Stimulated activated CD4-positive, alpha-beta T cell treated with anti-CD3 and anti-CD28 coated beads, Interleukin-4, amount 100 ng/mL, for 24 hours (primary cell): Measurements from ENCODE around the gene LRRC45.

Experiments
- DNase-seq: peaks from one replicate; pipeline ENCODE4 v3.0.0-alpha.2; 2020

Gene LRRC45

GRCh38 chr17:81994593-81995462 lies 28.3 kb upstream of the LRRC45 start:
- no peak for DNase-seq

GRCh38 chr17:81995463-81996231 lies 27.5 kb upstream of the LRRC45 start:
- no peak for DNase-seq

DNA sequence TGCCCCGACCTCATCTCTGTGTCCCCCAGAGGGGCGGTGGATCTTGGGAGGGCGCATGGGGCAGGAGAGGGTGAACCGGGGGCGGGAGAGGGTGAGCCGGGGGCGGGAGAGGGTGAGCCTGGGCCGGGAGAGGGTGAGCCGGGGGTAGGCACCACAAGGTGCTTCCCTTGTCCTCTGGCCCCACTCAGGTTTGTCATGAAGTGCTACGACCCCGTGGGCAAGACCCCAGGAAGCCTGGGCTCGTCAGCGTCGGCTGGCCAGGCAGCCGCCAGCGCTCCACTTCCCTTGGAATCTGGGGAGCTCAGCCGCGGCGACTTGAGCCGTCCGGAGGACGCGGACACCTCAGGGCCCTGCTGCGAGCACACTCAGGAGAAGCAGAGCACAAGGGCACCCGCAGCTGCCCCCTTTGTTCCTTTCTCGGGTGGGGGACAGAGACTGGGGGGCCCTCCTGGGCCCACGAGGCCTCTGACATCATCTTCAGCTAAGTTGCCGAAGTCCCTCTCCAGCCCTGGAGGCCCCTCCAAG lies 26.8 kb upstream of the LRRC45 start:
- no peak for DNase-seq

DNA sequence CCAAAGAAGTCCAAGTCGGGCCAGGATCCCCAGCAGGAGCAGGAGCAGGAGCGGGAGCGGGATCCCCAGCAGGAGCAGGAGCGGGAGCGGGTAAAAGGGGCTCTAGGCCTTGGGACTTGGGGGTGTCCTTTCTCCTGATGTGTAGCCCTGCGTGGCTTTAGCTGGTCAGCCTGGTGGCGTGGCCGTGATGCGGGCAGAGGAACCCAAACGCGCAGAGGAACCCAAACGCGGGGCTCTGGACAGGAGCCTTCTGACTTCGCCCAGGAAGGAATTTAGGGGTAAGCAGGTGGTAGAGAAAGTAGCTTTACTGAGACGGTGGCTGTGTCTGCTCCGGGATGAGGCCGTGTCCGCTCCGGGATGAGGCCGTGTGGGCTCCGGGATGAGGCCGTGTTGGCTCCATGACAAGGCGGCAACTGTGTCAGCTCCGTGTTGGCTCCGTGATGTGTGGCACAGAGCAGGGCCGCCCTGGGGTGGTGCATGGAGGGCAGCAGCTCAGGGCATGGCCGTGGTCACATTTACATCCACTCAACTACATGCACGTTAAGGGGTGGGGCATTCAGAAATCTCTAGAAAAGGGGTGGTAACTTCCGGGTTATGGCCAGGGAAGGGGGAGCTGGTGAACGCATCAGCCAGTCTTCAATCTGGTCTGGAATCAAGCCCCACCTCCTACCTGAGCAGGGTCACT lies 26.2 kb upstream of the LRRC45 start:
- no peak for DNase-seq

GRCh38 chr17:81998212-81998611 lies 24.9 kb upstream of the LRRC45 start:
- no peak for DNase-seq

- no peak for DNase-seq
These were observed 24.2 kb upstream of the LRRC45 start for GRCh38 chr17:81998691-81999438.

DNA sequence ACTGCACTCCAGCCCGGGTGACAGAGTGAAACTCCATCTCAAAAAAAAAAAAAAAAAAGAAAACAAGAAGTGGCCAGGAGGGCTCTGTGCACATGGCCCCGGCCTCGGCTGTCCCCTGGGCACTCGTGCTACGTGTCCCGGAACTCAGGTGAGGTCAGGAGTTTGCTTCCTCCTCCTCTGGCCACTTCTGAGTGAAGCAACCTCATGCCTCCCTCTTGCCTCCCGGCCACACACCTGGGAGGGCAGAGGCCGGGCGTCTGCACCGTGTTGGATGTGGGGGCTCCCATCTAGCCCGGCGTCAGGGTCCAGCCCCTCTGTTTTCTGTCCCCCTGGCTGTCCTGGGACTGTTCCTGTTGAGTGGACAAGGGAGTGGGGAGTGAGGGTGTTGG lies 23.5 kb upstream of the LRRC45 start:
- DNase-seq: no peak

- DNase-seq: no peak
These were observed 22.9 kb upstream of the LRRC45 start for GRCh38 chr17:81999976-82000802.

DNA sequence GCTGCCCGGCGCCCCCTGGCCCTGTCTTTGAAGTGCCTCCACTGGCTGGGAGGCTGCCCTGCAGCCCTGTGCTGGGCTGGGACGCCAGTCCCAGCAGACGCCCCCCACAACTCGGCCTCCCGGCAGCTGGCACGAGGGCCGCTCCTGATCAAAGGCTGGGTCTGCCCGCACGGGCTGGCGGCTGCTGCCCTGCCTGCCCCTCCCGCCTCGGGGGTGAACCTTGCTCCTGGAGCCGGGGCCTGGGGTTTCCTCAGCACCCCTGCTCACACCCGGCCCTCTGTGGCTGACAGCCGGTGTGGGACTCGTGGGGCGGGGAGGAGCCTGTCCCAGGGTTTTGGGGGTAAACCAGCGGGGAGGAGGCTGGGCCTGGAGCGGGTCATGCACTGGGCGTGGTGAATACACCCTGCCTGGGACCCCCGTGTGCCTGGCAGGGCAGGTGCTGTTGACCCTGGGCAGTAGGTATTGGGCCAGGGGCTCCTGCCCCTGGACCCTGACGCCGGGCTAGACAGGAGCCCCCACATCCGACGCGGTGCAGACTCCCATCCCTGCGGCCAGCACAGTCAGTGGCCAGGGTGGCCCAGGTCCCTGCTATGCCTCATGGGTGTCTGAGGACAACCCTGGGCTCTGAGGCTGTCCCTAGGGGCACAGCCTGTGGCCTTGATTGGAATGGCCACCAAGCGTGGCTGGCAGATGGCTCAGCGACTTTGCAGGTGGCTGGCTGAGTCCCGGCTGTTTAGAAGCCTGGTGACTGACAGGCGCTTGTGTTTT lies 22.1 kb upstream of the LRRC45 start:
- DNase-seq: no peak

GRCh38 chr17:82001571-82002056 lies 21.5 kb upstream of the LRRC45 start:
- no peak for DNase-seq

DNA sequence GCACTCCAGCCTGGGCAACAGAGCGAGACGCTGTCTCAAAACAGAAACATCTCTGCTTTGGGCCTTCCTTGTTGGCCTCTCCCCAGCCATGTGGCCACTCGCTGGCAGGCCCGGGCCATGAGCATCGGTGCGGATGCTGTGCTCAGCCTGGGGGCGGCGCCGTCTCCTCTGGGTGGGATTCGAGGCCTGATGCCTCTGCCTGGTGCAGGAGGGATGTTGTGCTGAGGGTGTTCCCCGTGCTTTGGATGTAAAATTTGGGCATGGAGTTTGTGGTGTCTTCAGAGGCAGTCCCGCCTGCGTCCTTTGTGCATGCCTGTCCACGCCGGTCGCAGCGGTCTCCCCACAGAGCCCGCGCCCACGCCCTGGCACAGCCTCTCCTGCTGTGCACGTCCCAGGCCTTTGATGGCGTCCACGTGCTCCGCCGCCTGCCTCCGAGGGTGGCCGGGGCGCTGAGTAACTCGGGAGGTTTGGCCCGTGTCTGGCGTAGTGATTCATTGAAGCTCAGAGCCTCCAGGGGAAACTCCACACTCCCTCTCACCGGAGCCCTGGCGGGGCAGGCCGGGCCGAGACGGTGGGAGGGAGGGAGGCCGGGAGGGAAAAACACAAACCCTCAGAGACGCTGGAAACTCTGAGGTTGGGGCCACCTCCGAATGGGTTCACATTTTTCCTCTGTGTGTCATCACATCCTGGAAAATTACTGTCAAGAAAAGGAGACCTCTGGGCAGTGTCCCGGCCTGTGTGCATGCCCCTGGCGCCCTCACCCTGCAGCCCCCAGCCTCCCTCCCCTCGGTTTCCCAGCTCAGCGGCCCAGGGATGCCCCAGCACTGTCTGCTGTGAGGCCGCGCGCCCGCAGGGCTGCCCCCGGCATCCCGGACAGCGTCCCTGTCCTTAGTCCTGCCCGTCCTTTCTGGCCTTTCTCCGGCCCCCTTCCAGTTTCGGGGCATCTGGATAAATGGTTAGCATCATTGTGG lies 19.4 kb upstream of the LRRC45 start:
- DNase-seq: peak; percentile 58

DNA sequence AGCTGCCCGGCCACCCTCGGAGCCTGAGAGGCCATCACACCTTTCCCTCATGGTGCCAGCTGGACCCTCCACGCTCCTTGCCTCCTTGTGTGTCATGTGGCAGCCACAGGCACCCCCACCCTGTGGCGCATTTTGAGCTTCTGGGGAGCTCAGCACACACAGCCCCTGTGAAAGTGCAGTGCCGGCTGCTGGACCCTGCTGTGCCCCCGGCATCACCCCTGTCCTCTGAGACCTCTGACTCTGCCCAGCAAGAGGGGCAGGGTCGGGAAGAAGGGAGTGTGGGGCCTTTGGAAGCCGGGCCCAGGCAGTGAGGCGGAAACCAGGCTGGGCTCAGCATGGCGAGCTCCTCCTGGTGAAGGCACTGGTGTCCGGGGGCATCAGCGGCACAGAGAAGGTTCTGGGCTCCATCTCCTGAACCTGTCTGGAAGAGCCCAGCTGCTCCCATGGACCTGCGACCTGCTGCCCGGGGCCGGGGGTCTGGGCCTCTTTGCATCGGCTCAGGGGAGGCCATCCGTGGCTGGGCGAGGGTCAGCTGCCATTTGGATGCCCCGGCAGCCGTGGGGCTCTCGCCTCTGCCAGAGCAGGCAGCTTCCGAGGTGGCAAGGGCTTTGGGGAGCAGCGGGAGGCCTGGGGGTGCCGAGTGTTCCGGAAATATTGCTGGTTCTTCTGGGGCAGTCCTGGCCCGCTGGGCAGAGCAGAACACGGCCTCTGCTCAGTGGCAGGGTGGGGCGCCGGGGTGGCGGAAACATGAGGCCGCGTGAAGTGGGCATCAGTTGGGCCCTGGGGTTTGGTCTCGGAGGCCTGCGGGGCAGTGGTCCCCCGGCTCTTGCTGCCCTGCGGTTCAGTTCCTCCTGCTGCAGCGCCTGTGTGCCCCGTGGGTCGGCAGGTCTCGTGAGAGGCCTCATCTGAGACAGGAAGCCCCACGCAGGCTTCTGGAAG lies 18.3 kb upstream of the LRRC45 start:
- no peak for DNase-seq

GRCh38 chr17:82005701-82006348 lies 17.3 kb upstream of the LRRC45 start:
- DNase-seq: no peak

DNA sequence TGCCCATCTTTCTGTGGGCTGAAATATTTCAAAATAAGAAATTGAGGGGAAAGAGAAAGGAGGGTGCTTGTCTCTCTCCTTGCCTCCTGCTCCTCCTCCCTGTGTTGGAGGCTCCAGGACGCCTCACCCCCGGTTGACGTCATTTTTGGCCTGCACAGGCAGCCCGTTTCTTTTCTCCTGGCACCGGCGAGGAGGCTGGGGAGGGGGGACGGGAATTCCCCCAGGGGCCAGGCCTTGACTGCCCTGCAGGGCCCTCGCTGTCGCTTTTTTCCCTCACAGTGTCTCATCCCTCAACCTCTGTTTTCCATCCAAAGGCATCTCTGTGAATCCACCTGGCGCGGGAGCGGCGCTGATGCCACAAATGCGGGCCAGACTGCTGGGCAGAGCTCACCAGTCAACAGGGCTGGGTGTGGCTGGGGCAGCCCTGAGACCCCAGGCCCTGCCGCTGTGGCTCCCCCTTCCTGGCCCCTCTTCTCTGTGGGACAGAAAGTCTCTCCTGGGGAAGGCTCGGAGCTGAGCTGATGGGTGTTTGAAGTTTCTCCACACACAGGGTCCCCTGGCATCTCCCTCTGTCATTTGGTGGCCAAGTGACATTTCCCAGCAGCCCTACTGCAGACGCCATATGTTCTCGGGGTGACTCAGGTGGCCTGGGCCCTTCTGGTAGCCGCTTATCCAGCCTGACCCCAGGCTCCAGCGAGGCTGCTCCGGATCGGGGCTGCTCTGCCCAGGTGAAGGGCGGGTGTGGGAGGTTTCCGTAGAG lies 16.5 kb upstream of the LRRC45 start:
- DNase-seq: no peak

GRCh38 chr17:82007228-82007494 lies 15.9 kb upstream of the LRRC45 start:
- DNase-seq: no peak

DNA sequence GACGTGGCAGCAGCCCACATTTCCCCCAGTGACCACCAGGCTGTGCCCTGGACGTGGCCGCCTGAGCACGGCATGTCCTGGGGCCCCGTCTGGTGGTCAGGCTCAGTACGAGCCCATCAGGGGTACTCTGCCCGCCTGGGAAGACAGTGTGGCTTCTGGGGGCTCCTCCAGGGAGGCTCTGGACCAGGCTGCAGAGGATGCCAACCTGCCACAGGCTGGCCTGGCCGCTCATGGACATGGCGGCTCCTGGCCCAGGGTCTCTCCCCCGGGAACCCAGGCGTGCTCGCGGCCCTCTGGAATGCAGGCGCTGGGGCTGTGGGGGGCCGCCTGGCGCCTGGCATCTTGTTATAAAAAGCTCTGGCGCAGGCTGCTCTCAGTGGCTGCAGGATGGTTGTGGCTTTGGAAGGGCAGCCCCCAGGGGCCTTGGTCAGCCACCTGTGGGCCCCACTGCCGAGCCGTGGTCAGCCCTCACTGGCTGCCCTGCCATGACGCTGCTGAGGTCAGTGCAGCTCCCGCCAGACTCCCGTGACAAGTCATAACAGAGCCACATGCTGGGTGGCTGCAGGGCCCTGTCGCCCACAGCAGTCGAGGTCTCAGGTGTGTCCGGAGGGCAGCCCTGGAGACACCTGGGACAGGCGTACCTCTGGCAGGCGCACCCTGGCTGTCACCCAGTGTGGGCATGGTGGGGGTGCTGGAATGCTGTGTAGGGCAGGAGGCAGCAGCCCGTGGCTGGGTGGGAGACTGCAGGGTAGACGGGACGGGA lies 15.4 kb upstream of the LRRC45 start:
- DNase-seq: no peak
